Measurements from ENCODE around the gene TARBP2.
"Not testable (repeated sequence)": the region's sequence is repeated elsewhere in the genome, so short reads cannot be mapped to it uniquely, and the experiment has no call there.

The TARBP2 gene

DNA sequence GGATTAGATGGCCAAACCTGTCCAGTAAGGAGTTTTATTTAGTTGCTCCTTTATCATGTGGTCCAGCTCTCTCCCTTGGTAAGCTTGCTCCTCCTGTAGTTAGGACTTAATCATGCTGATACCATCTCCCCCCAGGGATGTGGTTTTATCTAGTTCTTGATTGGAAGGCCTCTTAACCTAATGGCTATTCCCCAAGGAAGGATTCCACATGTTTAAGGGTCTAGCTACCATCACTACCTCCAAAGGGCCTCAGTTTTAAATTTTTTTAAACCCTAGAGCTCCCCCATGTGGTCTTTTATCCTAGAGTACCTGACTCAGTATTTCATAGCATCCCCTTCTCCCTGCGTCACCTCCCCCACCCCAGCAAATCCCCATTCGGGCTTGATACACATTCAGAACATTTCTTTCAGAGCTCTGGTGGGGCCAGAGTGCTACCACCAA lies 24.3 kb upstream of the TARBP2 start:
- DNase-seq (ENCODE audit: low read depth): no peak

DNA sequence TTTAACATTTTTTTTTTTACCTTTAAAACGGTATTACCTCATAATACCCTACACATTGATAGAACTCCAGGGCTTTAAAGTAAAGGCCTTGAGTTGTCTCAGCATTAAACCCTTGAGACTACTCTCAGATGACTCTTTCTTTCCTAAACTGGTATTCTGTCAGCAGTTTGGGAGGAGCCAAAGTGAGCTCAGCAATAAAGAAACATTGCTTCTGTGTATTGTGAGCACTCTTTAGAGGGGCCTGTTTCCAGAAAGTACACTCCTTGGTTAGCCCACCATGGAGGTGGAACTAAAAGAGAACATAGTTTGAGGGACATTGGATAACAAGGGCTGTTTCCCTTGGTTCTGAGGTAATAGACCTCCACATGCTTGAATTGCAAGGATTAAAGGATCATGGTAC lies 22.2 kb upstream of the TARBP2 start:
- DNase-seq (ENCODE audit: low read depth): no peak

DNA sequence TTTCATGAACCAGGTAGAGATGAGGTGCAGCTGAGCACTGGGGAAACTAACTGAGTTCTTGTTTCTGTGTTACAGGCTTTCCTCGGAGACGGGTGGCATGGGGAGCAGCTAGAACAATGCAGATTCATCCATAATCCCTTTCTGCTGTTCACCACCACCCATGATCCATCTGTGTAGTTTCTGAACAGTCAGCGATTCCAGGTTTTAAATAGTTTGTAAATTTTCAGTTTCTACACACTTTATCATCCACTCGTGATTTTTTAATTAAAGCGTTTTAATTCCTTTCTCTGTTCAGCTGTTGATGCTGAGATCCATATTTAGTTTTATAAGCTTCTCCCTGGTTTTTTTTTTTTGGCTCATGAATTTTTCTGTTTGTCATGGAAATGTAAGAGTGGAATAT lies 21.8 kb upstream of the TARBP2 start:
- no peak for DNase-seq (ENCODE audit: low read depth)

DNA sequence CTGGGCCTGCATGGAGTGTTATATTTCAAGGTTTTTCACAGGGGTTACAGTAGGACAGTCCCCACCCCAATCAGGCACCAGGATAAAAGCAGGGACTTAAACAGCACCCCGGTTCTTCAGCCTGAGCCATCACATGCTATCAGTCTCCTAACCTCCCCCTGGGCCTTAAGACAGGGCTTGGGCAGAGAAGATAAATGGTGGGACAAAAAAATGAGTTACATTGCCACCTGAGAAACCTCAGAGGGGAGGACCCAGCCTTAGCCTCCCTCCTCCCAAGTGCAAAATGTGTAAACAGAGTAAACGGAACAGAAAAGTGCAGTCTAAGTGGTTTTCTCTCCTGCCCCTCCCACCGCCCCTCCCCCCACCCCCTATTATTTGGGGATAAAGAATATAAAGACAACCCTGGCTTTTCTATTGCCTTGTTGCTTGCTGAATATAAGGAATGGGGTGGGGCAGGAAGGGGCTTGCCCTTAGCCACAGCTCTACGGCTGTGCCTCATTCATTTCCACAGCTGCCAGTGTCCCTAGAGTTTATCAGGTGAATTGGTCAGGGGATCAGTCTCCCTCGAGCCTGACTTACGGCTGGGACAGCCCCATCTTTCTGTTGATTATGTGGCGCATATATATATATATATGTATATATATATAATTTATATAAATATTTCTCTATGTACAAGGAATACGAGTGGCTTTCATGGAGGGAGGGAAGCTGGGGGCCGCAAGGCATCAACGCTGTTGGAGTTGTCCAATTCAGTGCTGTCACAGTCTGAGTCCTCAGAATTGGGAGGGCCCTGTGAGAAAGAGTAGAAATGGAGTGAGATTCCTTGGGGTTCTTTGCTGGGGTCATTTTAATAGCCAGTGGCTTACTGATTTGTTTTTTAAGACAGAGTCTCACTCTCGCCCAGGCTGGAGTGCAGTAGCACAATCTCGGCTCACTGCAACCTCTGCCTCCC lies 20.3 kb upstream of the TARBP2 start:
- no peak for DNase-seq (ENCODE audit: low read depth)

DNA sequence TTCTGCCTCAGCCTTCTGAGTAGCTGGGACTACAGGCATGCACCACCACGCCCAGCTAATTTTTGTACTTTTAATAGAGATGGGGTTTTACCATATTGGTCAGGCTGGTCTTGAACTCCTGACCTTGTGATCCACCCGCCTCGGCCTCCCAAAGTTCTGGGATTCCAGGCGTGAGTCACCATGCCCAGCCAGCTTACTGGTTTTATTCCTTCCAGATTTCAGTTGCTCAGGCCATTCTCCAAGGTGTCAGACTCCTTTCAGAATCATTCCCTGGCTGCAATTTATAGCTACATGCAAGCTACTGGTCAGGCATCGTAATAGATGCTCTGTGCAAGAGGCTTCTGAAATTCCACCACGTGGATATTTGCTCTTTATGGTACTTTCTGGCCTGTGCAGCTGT lies 19.6 kb upstream of the TARBP2 start:
- DNase-seq (ENCODE audit: low read depth): not testable (repeated sequence)

DNA sequence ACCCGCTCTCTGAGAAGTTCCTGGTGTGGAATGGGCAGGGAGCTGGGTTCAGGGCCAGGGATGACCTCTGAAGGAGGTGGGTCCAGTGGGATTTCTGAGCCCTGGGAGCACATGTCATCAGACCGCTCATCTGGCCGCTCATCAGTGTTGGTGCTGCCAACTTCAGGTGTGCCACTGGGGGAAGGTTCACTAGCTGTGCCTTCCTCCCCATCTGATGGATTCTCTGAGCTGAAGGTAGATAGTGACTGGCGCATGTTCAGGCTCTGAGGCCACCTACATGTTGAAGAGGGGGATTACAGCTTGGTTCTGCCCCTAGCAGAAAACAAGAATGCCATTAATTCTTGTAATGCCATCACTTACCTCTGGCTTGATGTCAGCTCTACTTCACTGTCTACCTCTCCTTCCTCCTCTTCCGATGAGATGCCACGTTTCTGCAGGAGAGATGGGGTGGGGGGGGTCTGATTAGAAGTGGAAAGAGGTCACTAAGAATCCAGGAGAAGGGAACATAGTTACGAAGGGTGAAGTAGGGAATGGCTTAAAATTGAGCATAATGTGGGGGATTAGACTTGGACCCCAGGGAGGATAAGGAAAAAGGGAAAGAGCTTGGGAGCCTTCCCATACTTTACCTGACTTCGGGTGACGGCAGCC lies 19.0 kb upstream of the TARBP2 start:
- no peak for DNase-seq (ENCODE audit: low read depth)

DNA sequence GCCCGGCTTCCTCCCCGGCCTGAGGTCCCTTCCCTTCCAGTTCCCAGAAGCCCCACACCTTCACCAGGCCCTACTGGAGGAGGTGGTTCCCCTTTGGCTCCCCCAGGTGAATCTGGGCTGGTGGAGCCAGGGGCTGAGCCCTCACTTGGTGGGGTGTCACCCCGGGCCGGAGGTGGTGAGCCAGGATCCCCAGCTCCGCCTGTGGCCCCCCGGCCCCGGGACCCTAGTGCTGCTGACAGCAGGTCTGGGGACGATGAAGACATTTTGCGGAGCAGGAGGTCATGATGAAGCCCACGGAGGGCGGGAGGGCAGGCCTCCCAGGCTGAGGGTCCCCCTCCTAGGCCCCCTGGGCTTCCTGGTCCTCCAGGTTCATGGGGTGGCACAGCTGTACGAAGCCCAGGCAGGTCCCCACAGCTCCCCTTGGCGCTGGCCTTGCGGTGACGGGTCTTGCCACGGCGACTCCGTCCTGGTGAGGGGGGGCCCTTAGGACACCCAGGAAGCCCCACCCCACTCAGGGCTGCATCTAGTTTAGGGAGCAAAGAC lies 18.4 kb upstream of the TARBP2 start:
- no peak for DNase-seq (ENCODE audit: low read depth)

DNA sequence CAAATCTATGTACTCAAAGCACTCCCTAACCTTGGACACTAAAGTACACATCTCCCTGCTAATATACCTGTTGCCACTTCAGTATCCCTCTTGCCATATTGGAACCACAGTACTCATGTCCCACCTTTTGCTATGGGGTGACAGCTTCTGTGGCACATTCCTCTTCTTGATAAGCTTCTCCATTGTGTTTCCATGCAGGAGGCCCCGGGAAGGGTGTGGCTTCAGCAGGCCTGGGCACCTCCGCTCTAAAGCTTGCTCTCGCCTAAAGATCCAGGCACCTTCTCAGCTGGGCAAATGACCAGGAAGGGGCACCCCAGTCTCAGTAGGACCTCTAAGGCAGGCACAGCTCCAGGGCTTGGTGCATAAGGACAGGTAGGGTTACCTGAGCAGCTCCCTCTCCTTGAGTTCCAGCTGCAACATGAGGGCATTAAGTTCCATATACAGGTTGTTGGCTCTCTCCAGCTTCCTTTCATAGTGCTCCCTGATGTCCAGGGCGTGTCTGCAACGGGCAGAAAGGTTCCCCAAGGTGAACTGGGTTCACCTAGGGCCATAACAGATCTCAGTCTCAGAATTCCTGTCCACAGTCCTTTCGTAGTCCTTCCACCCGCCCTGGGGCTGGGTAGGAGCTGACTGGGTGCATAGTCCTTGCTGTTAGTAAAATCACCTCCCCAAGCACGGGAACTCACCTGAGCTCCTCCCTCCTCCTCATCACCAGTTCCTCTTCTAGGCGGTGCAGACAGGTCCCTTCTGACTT lies 17.7 kb upstream of the TARBP2 start:
- no peak for DNase-seq (ENCODE audit: low read depth)

DNA sequence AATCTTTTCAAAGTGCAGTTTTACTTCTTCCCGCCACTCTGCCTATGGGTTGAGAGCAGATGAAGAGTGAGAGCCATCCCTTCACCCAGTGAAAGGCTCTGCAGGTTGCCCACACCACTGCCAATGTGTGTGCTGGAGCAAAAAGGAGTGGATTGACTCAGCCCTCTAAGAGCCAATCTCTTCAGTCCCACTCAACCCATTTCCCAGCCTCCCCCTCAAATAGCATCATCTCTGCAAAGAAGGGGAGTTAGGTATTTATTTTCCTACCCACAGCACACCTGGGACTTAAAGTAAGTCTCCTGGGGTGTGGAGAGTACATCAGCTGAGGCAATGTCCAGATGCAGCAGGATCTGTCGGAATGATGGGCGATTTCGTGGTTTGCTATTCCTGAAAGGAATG lies 17.1 kb upstream of the TARBP2 start:
- DNase-seq (ENCODE audit: low read depth): no peak

DNA sequence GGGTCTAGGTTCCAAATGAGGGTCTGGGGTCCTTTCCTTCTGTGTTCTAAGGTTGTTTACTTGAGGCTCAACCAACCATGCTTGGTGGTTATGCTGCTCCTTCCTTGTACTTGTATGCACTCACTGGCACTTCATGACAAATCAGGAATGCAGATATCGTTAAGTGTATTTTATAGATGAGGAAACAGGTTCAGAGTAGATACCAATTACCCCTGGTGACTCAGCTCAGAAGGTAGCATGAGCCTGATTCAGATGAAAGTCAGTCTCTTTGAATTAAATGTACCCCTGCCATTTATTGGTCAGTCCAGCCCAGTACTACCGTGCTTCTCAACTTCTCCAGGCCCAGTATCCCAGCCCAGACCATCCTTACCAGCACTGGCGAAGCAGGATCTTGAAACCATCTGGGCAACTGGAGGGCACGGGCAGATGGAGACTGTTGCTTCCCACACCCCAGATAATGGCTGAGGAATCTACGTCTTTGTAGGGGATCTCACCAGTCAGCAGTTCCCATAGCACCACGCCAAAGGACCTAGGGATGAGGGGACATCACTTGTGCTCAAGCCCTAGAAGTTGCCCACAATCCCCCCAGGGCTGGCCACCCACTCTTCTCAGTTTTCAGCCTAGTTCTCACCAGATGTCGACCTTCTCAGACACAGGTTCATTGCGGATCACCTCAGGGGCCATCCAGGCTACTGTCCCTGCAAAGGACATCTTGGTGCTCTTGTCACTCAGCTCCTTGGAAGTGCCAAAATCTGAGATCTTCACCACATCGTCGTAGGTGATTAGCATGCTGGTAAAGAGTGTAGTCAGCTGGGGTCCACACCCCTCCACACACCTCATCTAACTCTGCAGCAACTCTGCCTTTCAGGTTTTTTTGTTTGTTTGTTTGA lies 16.2 kb upstream of the TARBP2 start:
- DNase-seq (ENCODE audit: low read depth): no peak

DNA sequence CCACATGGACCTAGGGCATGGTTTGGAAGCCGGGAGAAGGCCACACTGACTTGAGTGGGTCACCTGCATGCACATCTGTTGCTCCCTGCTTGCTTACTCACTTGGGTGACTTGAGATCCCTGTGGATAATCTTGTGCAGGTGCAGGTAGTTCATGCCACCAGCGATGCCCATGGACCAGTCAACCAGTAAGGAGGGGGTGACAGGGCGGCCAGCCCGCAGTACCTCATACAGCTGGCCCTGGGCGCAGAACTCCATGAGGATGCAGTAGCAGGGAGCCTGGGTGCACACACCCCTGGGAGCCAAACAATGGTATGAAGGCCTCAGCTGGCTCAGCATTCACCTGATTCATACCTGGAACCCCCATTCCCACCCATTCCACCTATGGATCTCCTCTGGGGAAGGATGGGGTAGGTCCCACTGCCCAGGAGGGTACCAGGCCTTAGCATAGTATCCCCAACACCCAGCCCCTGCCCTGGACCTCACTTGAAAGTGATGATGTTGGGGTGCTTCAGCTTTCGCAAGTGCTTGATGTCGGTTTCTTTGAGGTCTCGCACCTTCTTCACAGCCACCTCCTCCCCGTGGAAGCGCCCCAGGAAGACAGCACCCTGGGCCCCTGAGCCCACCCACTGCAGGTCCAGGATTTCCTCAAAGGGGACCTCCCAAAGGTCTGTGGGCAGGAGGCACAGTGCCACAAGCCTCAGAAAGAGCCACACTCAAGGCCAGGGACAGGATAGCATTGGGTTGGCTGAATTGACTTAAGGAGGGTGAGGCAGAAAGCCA lies 14.9 kb upstream of the TARBP2 start:
- DNase-seq (ENCODE audit: low read depth): no peak

DNA sequence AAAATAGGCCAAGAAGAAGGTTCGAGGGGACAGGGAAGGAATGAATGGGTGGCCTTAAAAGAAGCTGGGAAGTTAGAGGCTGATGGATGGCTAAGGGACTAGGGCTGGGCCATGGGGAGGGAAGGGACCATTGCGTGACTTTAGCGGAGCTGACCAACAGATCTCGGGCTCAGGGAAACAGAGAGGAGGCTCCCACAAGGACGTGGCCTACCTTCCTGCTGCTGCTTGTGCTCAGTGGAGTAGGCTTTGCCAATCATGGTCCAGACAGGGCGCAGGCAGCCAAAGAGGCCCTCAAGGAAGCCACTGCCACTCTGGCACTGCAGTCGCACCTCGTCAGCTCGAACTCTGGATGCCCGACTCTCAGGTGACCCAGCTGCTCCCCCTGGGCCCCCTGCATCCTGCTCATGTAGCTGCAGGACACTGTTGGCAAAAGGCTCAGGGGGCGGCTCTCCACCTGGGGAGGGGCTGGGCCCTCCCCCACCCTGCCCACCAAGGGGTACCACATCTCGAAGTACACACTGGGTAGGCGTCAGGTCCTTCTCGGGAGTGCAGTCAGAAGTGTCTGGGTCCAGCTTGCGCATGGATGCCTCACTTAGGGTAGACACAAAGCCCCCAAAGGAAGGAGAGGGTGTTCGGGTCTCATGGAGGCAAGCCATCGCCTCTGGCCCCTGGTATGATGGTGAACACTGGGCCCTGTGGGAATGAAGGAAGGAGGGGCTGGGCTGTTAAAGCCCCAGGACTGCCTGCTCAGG lies 14.2 kb upstream of the TARBP2 start:
- no peak for DNase-seq (ENCODE audit: low read depth)

DNA sequence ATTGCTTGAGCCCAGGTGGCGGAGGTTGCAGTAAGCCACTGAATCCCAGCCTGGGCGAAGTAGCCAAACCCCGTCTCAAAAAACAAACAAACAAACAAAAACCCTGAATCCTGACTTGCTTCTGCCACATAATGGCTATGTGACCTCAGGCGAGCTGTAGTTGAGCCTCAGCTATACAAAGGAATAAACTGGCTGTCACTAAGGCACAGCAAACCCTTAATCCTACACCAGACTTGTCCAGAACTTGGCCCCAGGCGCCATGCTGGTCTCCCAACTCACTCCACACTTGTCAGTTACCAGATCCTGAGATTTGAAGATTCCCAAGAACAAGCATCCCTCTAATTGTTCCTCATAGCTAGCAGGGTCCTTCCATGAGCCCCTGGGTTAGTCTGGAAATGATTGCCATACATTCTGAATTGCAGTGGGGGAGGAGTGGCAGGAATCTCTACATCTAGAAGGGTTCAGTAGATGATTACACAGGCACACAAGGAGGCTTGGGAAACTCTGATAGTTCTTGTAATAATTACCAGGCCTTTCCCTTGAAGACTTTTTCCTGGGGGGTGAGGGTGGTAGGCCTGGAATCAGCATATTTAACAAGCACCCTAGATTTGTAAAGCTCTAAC lies 11.7 kb upstream of the TARBP2 start:
- no peak for DNase-seq (ENCODE audit: low read depth)

DNA sequence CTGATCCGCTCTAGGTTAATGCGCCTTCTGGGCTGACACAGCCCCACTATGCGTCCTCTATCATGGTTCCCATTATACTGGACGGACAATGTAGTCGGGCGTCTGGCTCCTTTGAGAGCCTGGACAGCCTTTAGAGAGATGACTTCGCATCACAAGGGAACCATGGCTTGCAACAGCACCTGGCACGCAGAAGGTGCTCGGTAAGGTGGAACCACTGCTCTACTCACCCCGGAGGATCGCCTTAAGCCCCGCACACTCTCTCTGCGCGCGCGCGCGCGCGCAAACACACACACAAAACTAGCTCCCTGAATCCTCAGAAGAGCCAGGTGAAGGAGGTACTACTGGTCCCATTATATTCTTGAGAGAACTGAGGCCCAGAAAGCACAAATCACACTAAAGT lies 8.9 kb upstream of the TARBP2 start:
- DNase-seq (ENCODE audit: low read depth): no peak

DNA sequence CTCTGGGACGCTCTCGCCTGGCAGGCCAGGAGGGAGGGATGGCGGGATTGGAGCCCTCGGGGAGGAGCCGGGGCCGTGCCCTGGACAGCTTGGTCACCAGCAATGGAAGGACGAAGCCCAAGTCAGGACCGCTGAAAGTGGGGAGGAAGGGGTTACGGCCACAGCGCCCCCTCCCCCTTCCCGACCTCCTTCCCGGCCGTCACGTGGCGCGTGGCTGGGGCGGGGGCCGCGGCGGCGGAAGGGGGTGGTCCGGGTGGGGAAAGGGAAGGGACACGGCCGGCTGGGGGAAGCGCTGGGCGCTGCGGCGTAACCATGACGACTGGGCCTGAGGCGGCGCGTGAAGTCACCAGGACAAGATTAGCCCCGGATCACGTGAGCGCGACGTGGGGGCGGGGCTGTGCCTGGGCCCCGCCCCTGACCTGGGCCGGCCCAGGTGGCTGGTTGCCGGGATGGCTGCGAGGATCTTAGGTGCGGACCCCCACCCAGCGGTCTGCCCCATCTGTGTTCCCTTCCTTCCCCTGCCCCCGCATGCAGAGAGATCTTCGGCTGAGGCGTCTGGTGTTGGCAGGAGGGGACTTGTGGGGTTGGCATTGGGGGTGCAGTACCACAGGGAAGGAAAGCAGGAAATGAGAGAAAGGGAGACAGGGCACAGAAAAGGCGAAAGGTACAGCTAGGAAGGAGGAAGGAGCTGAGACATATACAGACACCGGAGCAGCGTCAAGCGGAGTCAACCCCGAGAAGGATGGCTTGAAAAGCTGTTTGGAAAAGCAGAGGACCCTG lies 8.1 kb upstream of the TARBP2 start:
- DNase-seq (ENCODE audit: low read depth): peak; percentile 80

DNA sequence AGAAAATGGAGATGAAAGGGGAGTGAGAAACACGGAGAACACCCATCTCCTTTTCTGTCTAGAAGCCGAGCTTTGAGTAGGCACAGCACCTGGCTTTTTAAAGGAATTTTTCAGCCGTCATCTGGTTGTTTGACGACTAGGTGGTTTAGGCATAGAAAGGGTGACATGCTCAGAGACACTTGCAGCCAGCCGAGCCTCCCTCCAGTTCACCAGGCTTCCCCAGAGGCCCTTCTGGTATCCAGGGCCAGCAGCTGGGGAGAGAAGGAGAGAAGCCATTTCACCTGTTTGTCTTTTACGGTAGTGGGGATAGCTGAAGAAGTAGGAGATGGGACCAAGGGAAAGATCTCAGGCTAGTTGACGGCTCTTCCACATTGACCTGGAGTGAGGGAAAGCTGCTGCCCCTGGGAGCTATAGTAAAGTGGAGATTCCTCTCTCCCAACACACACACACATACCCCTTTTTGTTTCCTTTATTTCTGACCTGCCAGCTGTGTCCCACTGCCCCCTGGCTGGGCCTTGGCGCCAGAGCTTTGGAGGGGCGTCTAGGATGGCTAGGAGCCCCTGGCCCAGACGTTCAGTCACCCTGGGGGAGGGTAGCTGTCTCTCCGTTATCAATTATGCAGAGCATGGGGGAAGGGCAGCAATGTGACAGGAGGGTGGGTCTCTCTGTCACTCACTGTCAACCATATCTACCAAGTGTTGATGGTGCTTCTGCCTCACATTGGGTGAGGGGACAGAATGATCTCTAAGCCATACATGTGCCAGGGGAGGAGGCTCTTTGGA lies 7.3 kb upstream of the TARBP2 start:
- no peak for DNase-seq (ENCODE audit: low read depth)

DNA sequence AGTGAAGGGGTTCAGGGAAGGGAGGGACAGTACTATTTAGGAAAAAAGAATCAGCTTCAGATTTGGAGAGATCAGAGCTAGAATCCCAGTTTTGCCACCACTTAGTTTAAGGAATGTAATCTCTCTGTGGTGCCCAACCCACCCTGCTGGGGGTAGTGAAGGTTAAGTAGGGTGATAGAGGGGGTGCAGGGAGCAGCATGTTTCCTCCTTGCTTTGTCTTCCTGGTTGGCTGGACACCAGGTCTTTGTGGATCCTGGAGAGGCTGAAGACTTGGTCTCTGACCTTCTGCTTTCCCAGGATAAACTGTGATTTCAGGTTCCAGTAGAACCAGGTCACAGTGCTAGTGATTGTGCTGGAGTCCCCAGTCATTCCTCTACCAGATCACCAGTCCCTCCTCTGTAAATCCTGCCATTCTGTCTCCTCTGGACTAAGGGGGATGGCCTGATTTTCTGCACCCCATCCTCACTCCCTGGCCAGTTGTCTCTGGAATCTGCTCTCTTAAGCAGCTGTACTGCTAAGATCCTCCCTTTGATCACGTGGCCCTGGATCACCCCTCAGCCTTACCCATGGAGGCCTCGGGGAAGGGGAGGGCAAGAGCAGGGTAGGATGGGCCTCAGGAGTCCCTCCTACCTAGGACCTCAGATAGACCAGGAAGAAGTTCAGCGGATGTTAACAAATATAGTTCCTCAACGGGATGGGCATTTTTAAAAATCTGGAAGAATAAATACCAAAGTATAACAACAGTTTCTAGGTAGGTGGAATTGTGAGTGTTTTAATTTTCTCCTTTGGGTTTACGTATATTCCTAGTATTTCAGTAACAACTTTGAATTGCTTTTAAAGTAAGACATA lies 5.0 kb upstream of the TARBP2 start:
- DNase-seq (ENCODE audit: low read depth): no peak
